Measurements from ENCODE around the gene NFASC. TPM values are rescaled to one million over a fixed set of nuclear protein-coding genes. Genes with fewer than 3 reads are reported as not detected.

Gene NFASC
- total RNA-seq, 4 donors from 2014 or later, result 12.7 to 41.7 (median 19.2) TPM

- H3K9me3 ChIP-seq, result no peaks in the 10 kb centered on the region
- H3K27me3 ChIP-seq, result no peaks in the 10 kb centered on the region
- no peak for DNase-seq (ENCODE audit: low spot score in 2 of 2)
- H3K36me3 ChIP-seq, result no peaks in the 10 kb centered on the region
- peaks cover 19% of the 10 kb centered on the region for H3K4me1 ChIP-seq
- WGBS, result 84% methylated on average over 7 of the region's 8 CpGs
- no peak overlapping the region for H3K27ac ChIP-seq
- TF ChIP-seq CTCF (IDR thresholded peaks at IDR 0.05) (no peak), POLR2A (IDR thresholded peaks at IDR 0.05) (no peak), POLR2AphosphoS5 (IDR thresholded peaks at IDR 0.05) (no peak), EP300 (IDR thresholded peaks at IDR 0.05) (no peak)
- H3K4me3 ChIP-seq, result no peak overlapping the region
Observed at GRCh38 chr1:205008896-205009295, 138.2 kb downstream of the NFASC start.

- Histone ChIP-seq H3K4me3 (no peak overlapping the region), H3K27ac (no peak overlapping the region), H3K27me3 (no peaks in the 10 kb centered on the region), H3K4me1 (peaks cover 20% of the 10 kb centered on the region), H3K9me3 (no peaks in the 10 kb centered on the region), H3K36me3 (no peaks in the 10 kb centered on the region)
- WGBS, result 81% methylated on average over 11 of the region's 12 CpGs
- TF ChIP-seq CTCF (IDR thresholded peaks at IDR 0.05) (no peak), POLR2A (IDR thresholded peaks at IDR 0.05) (no peak)
- DNase-seq (ENCODE audit: low spot score in 2 of 2), result no peak
Observed at GRCh38 chr1:205009670-205010069, 139.0 kb downstream of the NFASC start.

- H3K27me3 ChIP-seq, result no peaks in the 10 kb centered on the region
Observed at GRCh38 chr1:205012391-205013140, 141.9 kb downstream of the NFASC start.

GRCh38 chr1:205013683-205014367 lies 143.2 kb downstream of the NFASC start:
- no peak for DNase-seq (ENCODE audit: low spot score in 2 of 2)
- no peaks in the 10 kb centered on the region for H3K36me3 ChIP-seq
- no peak overlapping the region for H3K4me3 ChIP-seq
- no peaks in the 10 kb centered on the region for H3K27me3 ChIP-seq
- peaks cover 17% of the 10 kb centered on the region for H3K4me1 ChIP-seq
- H3K9me3 ChIP-seq, result no peaks in the 10 kb centered on the region
- TF ChIP-seq POLR2A (IDR thresholded peaks at IDR 0.05), result no peak
- no peak for TF ChIP-seq EP300 (IDR thresholded peaks at IDR 0.05)
- no peak for TF ChIP-seq POLR2AphosphoS5 (IDR thresholded peaks at IDR 0.05)
- no peak for TF ChIP-seq CTCF (IDR thresholded peaks at IDR 0.05)
- 38% methylated on average over 1 of the region's 6 CpGs for WGBS
- H3K27ac ChIP-seq, result no peak overlapping the region

More at GRCh38 chr1:205012391-205013140, 141.9 kb downstream of the NFASC start:
- H3K9me3 ChIP-seq, result no peaks in the 10 kb centered on the region
- TF ChIP-seq POLR2A (IDR thresholded peaks at IDR 0.05) (no peak), EP300 (IDR thresholded peaks at IDR 0.05) (no peak), CTCF (IDR thresholded peaks at IDR 0.05) (no peak), POLR2AphosphoS5 (IDR thresholded peaks at IDR 0.05) (no peak)
- no peak overlapping the region for H3K4me3 ChIP-seq
- no peak overlapping the region for H3K27ac ChIP-seq
- peaks cover 17% of the 10 kb centered on the region for H3K4me1 ChIP-seq
- no peak for DNase-seq (ENCODE audit: low spot score in 2 of 2)
- WGBS, result 73% methylated on average over 13 of the region's 13 CpGs
- H3K36me3 ChIP-seq, result no peaks in the 10 kb centered on the region

- no peaks in the 10 kb centered on the region for H3K9me3 ChIP-seq
- H3K36me3 ChIP-seq, result no peaks in the 10 kb centered on the region
- WGBS, result 70% methylated on average over 10 of the region's 10 CpGs
- no peak for DNase-seq (ENCODE audit: low spot score in 2 of 2)
- no peak overlapping the region for H3K27ac ChIP-seq
- H3K4me3 ChIP-seq, result no peak overlapping the region
- H3K4me1 ChIP-seq, result peaks cover 17% of the 10 kb centered on the region
- TF ChIP-seq EP300 (IDR thresholded peaks at IDR 0.05) (no peak), CTCF (IDR thresholded peaks at IDR 0.05) (no peak), POLR2A (IDR thresholded peaks at IDR 0.05) (no peak), POLR2AphosphoS5 (IDR thresholded peaks at IDR 0.05) (no peak)
- H3K27me3 ChIP-seq, result no peaks in the 10 kb centered on the region
Observed at GRCh38 chr1:205014783-205015182, 144.1 kb downstream of the NFASC start.

All from suprapubic skin (tissue), 4 donors.